GM18858 (cell line): ENCODE data around the gene TEX264.

ENCODE experiments used
- ATAC-seq: cut with Tn5 transposase; IDR thresholded peaks from one replicate; pipeline ENCODE4 v1.9.1; 2021; ENCODE audit not compliant: unreplicated experiment

TEX264 gene

DNA sequence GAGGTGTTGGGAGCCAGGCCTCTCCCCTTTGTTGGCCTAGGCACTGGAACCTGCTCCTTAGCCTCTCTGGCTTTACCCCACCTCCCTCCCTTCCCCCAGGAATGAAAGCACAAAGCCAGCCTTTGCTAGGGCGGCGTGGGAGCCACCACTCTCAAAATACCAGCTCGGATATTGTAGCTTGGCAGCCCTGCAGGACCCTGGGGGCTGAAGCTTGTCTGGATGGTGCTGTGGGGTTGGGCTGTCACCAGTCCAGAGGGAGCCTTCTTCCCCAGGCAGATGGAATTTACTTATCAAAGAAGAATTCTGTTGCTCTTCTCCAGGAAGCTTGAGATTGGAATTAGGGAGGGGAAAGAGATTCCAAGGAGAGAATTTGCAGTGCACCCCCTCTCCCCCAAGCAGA lies 20.9 kb downstream of the TEX264 start:
- no peak for ATAC-seq

DNA sequence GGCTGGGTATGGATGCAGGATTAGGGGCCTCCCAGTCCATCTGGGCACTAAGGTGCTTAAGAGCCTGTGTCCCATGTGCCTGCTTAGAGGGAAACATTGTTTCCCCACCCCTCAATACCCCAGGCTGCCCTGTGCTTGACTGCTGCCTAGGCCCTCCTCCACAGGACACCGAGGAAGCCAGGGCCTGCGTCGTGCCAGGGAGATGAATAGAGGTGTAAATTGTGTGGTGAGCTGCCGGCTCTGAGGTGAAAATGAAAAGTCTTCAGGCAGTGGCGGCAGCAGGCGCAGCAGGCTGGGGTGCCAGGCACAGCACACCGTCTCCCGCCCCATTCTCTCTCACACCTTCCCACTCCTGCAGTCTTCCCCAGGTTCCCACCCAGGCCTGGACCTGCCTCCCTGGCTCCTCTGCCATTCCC lies 21.9 kb downstream of the TEX264 start:
- ATAC-seq, result no peak

DNA sequence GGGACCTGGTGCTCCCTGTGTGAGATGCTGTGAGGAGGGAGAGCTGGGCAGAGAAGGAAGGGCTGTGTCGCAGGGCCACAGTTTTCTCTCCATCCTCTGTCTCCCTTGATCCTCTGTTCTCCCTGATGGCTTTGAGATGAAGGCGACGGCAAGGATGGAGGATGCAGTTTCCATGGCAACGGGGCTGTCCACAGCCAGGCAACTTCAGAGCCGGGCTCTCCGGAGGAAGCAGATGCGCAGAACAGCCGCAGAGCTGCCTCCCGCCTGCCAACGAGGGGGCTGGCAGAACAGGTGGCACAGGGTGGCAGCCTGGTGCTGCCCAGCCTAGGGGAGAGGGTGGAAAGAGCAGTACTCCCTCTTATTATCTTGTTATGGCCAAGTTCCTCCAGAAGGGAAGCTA lies 25.9 kb downstream of the TEX264 start:
- ATAC-seq, result no peak

DNA sequence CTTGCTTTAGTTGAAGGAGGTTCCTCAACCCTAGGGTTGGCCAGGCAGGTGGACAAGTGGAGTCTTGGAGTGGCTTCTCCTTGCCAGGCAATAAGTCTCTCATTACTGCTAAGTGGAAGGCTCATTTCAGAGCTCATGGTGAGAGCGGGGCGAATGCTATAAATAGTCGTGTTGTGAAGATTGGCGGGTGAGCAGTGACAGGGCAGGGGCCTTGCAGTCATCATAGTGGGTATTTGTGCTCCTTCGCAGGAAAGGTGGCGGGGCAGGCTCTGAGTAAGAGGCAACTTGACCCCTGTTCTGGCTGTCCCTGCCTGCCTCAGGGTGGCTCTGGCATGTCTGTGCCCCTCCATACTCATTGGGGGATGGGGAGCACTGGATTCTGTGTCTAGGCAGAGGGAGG lies 27.2 kb downstream of the TEX264 start:
- ATAC-seq, result no peak

DNA sequence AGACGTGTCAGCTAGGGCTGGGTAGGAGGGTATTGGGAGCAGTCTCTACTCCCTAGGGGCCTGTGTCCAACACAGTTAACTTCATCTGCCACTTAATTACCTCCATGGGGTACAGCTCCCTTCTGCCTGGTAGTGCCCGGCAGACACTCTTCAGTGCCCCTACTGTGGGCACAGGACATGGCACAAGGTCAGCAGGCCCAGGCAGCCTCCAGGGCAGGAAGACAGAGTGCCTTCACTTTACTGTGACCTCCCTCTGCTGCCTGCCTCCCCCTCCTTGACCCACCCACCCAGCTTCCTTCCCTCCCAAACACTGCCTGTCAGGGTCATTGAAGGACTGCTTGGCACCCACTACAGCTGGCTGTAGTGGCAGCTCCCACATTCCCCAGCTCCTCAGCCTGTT lies 29.4 kb downstream of the TEX264 start:
- ATAC-seq, result no peak

DNA sequence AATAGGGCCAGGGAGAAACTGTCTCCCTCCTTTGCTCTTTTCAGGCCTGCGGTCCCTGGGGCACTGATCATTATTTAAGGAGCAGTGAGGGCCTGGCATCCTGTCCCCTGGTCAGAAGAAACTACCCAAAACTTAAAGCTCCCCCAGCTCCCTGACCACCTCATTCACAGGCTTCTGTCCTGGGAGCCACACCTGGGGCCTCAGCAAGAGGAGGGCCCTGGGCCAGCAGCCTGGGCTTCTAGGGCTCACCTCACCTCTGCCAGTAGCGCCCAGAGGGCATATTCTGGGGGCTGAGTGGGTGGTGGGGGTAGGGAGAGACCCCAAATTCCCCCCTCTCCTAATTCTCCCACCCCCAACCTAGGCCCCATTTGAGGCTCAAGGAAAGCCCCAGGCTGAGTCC lies 31.1 kb downstream of the TEX264 start:
- no peak for ATAC-seq

DNA sequence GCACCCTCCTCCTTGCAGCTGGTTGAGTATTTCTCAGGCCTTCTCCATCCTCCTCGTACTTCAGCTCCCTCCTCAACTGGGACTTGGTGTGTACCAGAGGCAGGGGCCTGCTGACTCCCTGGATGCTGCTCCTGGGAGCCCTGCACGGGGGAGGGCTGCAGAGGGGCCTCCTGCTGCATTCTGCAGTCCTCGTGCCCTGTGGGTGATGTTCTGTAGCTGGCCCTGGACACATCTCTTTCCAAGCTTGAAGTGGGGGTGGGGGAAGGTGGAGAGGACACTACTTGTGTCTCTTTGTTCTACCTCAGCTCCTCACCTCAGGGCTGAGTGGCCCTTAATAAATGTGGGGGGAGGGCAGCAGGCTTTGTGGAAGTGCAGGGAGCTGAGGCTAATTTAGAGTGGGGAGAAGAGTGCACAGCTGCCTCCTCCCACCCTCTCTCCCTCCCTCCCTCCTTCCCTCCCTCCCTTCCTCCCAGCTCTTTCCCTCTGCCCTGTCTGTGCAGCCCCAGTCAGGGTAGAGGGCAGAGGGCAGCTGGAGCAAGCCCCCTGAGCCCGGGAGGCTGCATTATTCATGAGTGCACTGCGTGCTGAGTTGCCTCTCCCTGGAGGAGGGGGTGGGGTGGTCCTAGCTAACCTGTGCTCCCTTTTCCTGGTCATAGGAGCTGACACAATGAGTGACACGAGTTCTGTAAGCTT lies 32.2 kb downstream of the TEX264 start:
- ATAC-seq, result no peak

DNA sequence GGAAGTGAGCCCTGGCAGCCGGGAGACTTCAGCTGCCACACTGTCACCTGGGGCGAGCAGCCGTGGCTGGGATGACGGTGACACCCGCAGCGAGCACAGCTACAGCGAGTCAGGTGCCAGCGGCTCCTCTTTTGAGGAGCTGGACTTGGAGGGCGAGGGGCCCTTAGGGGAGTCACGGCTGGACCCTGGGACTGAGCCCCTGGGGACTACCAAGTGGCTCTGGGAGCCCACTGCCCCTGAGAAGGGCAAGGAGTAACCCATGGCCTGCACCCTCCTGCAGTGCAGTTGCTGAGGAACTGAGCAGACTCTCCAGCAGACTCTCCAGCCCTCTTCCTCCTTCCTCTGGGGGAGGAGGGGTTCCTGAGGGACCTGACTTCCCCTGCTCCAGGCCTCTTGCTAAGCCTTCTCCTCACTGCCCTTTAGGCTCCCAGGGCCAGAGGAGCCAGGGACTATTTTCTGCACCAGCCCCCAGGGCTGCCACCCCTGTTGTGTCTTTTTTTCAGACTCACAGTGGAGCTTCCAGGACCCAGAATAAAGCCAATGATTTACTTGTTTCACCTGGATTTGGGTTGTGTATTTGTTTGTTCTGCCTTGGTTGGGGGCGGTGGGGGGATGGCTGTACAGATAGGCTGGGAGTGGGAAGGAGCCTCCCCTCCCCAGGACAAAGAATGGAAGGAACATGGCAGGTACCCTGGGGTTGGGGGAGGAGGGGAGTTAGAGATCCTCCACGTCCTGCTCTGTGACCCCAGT lies 32.9 kb downstream of the TEX264 start:
- no peak for ATAC-seq

DNA sequence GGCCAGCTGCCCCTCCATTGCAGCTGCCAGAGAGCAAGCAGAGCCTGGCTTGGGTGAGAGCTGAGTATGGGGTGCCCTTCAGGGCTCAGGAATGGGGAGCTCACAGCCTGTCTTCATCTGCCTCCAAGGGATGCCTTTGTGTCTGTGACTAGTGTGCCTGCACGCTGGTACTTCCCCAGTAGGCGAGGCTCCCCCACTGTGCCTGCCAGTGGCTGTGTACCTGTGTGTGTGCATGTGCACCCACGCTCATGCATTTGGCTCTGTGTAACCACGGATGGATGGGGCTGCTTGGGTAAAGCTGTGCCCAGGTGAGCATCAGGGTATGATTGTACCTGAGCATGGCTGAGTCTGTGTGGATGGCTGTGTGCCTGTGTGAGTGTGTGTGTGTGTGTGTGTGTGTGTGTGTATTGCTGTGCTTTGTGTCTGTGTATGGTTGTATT lies 33.5 kb downstream of the TEX264 start:
- no peak for ATAC-seq

DNA sequence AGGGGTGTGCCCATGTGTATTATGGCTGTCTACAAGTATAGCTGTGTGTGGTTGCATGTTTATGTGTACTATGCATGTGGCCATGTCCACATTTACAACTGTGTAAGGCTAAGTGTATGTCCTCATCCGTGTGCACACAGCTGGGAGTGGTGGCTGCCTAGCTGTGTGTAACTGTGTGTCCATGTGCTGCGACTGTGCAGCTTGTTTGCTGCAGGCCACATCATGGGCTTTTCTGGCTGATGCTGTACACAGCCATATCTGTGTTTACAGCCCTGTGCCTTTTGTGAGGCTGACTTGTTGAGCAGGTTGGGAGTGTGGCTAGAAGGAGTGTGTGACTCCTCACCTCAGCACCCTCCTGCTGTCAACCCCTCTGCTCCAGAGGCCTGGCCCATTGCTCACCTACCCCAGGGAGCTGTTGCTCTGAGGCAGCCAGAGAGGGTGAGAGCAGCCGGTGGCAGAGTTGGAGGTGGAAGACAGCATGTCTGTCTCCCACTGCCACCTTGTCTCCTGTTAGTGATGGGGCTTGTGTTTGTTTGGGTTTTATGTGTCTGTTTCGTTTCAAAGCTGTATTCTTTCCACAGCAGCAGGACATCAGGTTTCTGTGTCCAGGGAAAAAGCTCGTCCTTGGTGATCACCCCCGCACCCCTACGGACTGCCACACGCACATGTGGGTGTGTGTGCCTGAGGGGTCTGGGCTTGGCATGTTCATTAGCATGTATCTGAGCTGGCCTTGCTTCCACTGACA lies 34.4 kb downstream of the TEX264 start:
- no peak for ATAC-seq

DNA sequence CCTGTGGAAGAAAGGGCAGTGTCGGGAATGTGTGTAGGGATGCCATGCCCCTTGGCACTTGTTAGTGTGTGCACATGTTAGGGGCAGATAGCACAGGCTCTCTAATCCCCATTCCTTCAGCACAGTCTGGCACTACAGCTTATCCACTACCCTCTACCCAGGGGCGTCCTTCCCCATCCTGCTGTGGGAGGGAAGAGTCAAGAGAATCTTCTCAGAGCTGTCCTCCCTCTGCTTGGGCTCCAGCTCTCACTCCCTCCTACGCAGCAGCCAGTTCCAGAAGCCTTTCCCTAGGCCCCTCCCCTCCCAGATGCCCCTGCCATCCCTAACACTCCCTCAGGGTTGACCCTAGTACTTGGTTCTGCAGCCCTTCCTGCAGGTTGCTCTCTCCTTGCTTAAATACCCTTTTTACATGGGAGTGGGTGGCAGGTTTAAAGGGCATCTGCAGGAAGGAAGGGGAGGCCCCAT lies 35.0 kb downstream of the TEX264 start:
- ATAC-seq, result no peak

DNA sequence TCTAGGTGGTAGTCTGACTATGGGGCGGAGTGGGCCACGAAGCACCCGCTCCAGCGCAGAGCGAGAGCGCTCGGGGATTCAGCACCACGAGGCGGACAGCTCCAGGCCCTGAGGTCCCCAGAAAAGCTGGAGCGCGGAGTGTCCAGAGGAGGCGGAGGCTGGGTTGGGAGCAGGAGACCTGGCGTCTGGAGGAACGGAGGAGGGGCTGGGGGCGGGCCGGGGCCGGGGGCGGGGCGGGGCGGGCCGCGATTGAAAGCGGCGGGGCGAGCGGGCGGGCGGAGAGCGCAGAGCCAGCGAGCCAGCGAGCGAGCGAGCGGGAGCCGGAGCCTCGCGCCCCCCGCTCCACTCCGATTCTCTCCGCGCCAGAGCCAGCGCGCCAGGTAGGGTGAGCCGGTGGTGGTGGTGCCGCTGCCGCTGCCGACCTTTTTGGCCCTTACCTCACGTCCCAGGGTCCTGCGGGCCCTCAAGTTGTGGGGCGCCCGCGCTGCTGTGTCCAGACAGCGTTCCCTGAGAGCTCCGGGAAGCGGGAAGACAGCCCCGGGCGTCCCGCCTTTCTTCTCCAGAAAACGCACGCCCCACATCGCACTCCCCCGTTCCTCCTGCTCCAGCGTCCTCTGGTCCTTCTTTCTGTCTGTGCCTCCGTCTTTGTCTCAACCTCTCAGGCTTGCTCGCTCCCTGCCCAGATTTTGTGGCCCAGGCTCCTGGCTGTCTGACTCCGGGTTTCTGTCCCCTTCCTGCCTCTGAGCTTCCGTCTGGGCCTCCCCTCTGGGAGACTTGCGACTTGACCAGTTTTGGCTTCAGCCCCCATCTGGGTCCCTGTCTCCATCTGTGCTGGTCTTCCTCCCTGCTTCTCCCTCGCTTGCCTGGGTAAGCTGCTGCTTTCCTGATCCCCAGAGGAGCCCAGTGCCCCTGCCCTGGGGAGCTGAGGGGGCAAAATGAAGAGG lies 36.0 kb downstream of the TEX264 start, which contains the start of gene GRM2:
GRM2 (plus strand) TSS at position 281 of the 944 bp plus-strand sequence. CDS start 1,916 bp downstream, outside the sequence.
- no peak for ATAC-seq

DNA sequence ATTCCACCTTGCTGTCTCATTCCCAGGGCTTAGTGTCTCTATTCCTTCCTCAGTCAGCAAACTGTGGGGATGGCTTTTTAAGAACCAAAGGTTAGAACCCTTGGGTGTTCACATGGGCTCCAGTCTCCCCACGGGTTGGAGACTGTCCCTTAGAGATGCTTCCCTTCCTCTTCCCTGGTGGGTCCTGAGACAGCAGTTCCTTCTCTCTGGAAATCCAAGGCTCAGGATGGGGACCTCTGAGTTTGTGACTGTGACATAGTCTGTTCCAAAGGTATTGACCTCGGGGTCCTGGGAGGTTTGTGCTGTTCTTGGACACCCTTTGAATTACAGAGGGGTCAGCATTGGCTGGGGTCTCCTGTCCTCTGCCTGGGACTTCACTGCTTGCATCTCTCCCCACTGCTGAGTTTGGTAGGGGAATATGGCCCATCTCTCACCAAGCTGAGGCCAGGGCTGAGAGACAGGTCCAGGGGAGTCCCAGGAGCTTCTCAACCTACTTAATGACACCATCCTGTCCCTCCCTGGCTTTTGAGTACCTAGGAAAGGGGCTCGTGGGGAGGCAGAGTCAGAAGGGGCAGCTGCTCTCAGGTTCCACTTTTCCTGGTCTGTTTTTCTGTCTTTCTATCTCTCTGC lies 37.3 kb downstream of the TEX264 start:
- ATAC-seq, result no peak

DNA sequence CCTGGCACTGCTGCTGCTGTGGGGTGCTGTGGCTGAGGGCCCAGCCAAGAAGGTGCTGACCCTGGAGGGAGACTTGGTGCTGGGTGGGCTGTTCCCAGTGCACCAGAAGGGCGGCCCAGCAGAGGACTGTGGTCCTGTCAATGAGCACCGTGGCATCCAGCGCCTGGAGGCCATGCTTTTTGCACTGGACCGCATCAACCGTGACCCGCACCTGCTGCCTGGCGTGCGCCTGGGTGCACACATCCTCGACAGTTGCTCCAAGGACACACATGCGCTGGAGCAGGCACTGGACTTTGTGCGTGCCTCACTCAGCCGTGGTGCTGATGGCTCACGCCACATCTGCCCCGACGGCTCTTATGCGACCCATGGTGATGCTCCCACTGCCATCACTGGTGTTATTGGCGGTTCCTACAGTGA lies 38.0 kb downstream of the TEX264 start:
- ATAC-seq, result no peak

DNA sequence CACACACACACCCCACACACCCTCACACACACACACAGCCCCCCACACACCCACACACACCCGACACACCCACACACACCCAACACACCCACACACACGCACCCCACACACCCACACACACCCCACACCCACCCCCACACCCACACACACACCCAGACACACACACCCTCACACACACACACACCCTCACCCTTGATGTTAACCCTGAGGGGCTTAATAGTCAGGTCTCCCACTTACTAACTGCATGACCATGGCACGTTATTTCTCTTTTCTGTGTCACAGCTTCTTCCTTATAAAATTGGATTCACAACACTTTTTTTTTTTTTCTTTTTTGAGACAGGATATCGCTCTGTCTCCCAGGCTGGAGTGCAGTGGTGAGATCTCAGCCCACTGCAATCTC lies 38.6 kb downstream of the TEX264 start:
- no peak for ATAC-seq

DNA sequence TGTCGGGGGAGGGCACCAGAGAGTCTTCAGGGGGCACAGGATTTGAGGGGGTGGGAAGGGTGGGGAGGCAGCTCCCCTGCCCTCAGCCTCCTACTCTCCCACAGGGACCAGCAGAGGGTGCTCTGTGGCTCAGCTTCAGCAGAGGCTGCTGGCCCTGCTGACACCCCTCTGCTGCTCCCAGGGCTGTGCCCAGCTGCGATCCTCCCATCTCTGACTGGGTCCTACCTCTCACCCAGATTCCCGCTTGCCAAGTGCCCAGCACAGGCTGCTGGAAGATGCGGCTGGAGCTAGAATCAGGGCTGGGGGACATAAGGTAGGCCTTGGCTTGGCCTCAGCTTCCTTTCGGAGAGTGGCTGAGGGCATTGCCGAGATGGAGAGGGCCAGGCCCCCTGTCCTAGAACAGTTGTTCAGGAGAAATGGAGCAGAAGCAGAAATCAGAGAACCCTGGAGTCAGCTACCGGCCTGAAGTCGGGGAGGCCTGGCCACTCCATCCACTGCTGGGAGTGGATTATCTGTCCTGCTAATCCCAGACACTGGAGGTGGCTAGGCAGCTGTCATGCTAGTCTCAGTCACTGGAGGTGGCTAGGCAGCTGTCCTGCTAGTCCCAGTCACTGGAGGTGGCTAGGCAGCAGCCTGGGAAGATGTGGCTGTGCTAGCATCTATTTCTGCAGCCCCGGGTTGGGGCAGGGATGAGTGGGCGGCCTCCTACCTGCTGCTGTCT lies 39.7 kb downstream of the TEX264 start:
- ATAC-seq, result no peak

DNA sequence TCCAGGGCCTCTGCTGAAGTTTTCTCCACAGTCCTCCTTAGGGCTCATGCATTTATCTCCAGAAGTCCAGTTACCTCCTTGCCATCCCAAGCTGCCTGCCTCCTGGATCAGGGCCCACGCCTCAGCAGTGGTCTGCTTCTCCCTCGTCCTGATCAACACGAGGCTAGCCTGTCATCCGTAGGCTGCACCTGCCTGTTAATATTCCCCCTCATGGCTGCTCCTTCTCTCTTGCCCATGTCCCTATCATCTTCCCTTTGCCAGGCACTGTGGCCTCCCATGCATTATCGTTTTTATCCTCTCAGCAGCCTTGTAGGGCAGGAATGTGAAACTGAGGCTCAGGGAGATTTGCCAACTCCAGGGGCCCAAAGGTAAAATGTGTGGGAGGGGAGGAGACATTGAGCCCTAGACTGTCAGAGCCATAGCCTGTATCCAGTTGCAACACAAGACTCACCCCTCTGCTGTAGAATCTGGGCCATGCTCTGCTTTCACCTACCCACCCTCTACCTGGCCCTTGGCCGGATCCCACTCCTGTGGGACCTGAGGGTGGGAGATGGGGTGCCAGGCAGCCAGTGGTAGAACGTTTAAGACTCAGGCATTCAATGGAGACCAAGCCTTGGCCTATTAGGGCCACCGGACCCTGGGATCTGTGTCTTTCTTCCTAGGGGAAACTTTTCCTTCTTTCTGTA lies 40.4 kb downstream of the TEX264 start:
- ATAC-seq, result no peak

DNA sequence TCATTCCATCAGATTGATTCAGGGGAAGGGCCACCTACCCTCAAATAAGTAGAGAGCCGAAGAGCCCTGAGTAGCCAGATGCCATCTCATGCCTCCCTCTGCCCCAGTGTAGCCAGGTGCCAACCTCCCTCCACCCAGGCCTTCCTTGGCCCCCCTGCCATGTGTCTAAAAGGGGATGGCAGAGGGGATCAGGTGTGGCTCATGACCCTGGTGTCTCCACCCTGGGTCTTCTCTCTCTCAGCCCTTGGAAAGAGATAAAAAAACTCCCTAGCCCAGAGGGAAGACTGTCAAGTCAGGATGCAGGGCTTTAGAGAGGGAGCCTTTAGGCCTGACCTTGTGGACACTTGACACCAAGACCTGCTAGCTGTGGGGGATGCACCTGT lies 41.0 kb downstream of the TEX264 start:
- no peak for ATAC-seq

DNA sequence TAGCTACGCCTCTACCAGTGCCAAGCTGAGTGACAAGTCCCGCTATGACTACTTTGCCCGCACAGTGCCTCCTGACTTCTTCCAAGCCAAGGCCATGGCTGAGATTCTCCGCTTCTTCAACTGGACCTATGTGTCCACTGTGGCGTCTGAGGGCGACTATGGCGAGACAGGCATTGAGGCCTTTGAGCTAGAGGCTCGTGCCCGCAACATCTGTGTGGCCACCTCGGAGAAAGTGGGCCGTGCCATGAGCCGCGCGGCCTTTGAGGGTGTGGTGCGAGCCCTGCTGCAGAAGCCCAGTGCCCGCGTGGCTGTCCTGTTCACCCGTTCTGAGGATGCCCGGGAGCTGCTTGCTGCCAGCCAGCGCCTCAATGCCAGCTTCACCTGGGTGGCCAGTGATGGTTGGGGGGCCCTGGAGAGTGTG lies 41.5 kb downstream of the TEX264 start:
- ATAC-seq, result no peak
